GM06990 (cell line): ENCODE results near the gene CFH.
"Not testable (repeated sequence)": the region's sequence is repeated elsewhere in the genome, so short reads cannot be mapped to it uniquely, and the experiment has no call there.

Experiments used
- DNase-seq: peaks from one replicate; pipeline ENCODE4 v3.0.0-alpha.2; 2011; ENCODE audit not compliant: insufficient read length; ENCODE audit errors: extremely low read depth
- H3K27me3 ChIP-seq: replicated peaks from 2 replicates; pipeline ENCODE4 v1.6.0; 2011; ENCODE audit warnings: low read length; ENCODE audit not compliant: control insufficient read depth, insufficient read depth
- H3K36me3 ChIP-seq: 2 replicates; pipeline ENCODE4 v1.5.1; 2011; ENCODE audit warnings: low read length; ENCODE audit not compliant: control insufficient read depth, insufficient read depth
- H3K4me3 ChIP-seq: replicated peaks from 2 replicates; pipeline ENCODE4 v1.5.1; 2011; ENCODE audit warnings: low read depth, mild to moderate bottlenecking, control low read depth, low read length
- CTCF ChIP-seq: IDR thresholded peaks from 2 replicates; pipeline ENCODE4 v1.5.1; 2011; ENCODE audit warnings: low read length, control low read depth, mild to moderate bottlenecking, inconsistent platforms; ENCODE audit not compliant: insufficient read depth, poor library complexity, severe bottlenecking

The CFH gene

DNA sequence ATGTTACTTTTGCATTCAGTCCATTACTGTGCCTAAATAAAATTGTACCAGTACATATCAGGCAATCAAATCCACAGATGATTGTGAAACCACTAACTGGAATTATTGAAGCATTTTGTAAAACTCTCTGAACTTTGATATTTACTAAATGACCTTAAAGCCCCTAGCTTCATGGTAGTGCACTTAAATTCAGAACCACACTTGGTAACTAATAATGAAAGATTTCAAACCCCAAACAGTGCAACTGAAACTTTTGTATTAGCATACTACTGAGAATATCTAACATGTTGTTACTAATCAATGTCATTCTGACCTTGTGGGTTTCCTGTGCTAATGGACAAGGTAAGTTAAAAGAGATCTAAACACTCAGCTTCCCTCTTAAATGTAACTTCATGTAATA lies 122.8 kb downstream of the CFH start, which contains the start of gene CFHR3:
Gene CFHR3 (plus strand): TSS at position 238 of the 400 bp plus-strand sequence. CDS start 47 bp downstream, at position 285.
- H3K27me3 ChIP-seq, result no peaks in the 10 kb centered on the region
- H3K36me3 ChIP-seq, result no peaks in the 10 kb centered on the region
- DNase-seq, result no peak
- no peak for TF ChIP-seq CTCF
- no peak within 1 kb of the TSS for H3K4me3 ChIP-seq

DNA sequence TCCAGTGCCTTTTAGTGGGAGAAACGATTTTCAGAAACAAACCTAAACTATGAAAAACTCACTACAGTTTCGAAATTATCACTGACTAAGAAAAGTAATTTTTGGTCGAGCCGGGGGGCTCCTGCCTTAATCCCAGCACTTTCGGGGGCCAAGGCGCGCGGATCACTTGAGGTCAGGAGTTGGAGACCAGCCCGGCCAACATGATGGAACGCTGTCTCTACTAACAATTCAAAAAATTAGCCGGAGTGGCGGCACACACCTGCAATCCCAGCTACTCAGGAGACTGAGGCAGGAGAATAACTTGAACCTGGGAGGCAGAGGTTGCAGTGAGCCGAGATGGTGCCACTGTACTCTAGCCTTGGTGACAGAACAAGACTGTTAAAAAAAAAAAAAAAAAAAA lies 125.8 kb downstream of the CFH start:
- Histone ChIP-seq H3K36me3 (no peaks in the 10 kb centered on the region), H3K27me3 (no peaks in the 10 kb centered on the region), H3K4me3 (no peak overlapping the region)
- TF ChIP-seq CTCF, result no peak
- no peak for DNase-seq

GRCh38 chr1:196779093-196779492 lies 127.2 kb downstream of the CFH start:
- Histone ChIP-seq H3K36me3 (no peaks in the 10 kb centered on the region), H3K27me3 (no peaks in the 10 kb centered on the region), H3K4me3 (no peak overlapping the region)
- DNase-seq, result no peak
- TF ChIP-seq CTCF, result no peak

DNA sequence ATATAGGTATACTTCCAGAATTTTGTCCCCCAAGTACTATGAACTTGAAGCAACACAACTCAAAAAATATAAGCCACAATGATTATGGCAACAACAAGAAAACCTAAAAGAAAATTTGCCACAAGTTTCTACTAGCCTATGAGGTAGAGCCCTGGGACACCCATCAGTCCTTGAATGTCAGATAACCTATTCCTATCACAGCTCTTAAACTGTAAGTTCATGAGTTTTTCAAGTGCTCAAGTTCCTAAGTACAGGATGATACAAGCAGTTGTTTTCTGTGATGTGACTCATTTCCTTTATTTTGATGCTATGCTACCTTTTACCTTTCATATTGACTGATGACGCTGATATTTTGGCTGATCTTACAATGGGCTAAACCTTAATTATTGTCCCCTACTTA lies 139.4 kb downstream of the CFH start:
- not testable (repeated sequence) for H3K36me3 ChIP-seq, H3K27me3 ChIP-seq, H3K4me3 ChIP-seq, DNase-seq

DNA sequence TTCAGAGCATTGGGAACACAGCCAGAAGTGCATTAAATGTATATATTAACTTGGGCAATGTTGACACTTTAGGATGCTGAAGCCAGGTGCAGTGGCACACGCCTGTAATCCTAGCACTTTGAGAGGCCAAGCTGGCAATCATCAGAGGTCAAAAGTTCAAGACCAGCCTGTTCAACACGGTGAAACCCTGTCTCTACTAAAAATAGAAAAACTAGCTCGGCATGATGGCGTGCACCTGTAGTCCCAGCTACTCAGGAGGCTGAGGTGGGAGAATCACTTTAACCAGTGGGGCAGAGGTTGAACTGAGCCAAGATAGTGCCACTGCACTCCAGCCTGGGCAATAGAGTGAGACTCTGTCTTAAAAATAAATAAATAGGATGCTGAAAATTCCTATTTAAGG lies 142.3 kb downstream of the CFH start:
- not testable (repeated sequence) for H3K36me3 ChIP-seq, H3K4me3 ChIP-seq, H3K27me3 ChIP-seq, DNase-seq
